PC-9 (cell line): ENCODE results near the gene GPHN. TPM values are rescaled to one million over a fixed set of nuclear protein-coding genes. Genes with fewer than 3 reads are reported as not detected.

ENCODE experiments used
- BruUV-seq: library from RNA; stranded (reverse); fragments of 400-500 nt; replicated peaks from 2 replicates; lab custom pipeline; 2021; lab: Mats Ljungman, UMichigan
- CTCF ChIA-PET: fragments of 300-600 bp; sonication (Branson Sonifier 250); formaldehyde crosslinking; loops from one replicate; lab custom pipeline; 2022; ENCODE audit warnings: antibody characterized with exemption; lab: Charles Lee
- POLR2A ChIA-PET: fragments of 300-600 bp; sonication (Branson Sonifier 250); formaldehyde crosslinking; loops from one replicate; lab custom pipeline; 2022; ENCODE audit warnings: antibody characterized with exemption; ENCODE audit not compliant: unreplicated experiment; lab: Charles Lee
- DNase-seq, 2 experiments: peaks; one replicate each; pipeline versions ENCODE4 v3.0.0 to v3.0.0-alpha.2; 2015 to 2022; ENCODE audit warnings: mixed read lengths in 1 of 2
- H2AFZ ChIP-seq: fragments of 200-600 bp; sonication (generic); 2 replicates; pipeline ENCODE4 v1.8.1; 2017; ENCODE audit warnings: antibody characterized with exemption
- H3F3A ChIP-seq: fragments of 200-600 bp; sonication (generic); 2 replicates; pipeline ENCODE4 v1.8.1; 2017; ENCODE audit warnings: antibody characterized with exemption, mild to moderate bottlenecking, low read depth; ENCODE audit not compliant: insufficient read depth
- H3K27ac ChIP-seq: fragments of 200-600 bp; sonication (generic); 2 replicates; pipeline ENCODE4 v1.6.1; 2016; ENCODE audit warnings: mixed run types
- H3K27me3 ChIP-seq: fragments of 200-600 bp; sonication (generic); 2 replicates; pipeline ENCODE4 v1.6.1; 2016; ENCODE audit warnings: low read depth, mixed run types; ENCODE audit not compliant: insufficient read depth
- H3K36me3 ChIP-seq: fragments of 200-600 bp; sonication (generic); 2 replicates; pipeline ENCODE4 v1.6.1; 2016; ENCODE audit warnings: low read depth, mixed run types
- H3K4me1 ChIP-seq: fragments of 200-600 bp; sonication (generic); replicated peaks from 2 replicates; pipeline ENCODE4 v1.6.1; 2016; ENCODE audit warnings: mixed run types; ENCODE audit not compliant: insufficient read depth
- H3K4me2 ChIP-seq: fragments of 200-600 bp; sonication (generic); 2 replicates; pipeline ENCODE4 v1.6.1; 2017; ENCODE audit warnings: mixed run types
- H3K4me3 ChIP-seq: fragments of 200-600 bp; sonication (generic); 2 replicates; pipeline ENCODE4 v1.6.1; 2016; ENCODE audit warnings: mixed run types
- H3K79me2 ChIP-seq: fragments of 200-600 bp; sonication (generic); 2 replicates; pipeline ENCODE4 v1.6.1; 2017; ENCODE audit warnings: low read depth, mixed run types
- H3K9me2 ChIP-seq: fragments of 200-600 bp; sonication (generic); 2 replicates; pipeline ENCODE4 v1.8.1; 2017; ENCODE audit warnings: mild to moderate bottlenecking; ENCODE audit not compliant: insufficient read depth
- H3K9me3 ChIP-seq: fragments of 200-600 bp; sonication (generic); 2 replicates; pipeline ENCODE4 v1.8.1; 2016; ENCODE audit warnings: low read depth; ENCODE audit not compliant: insufficient read depth
- H4K20me1 ChIP-seq: fragments of 200-600 bp; sonication (generic); 2 replicates; pipeline ENCODE4 v1.8.1; 2017; ENCODE audit not compliant: insufficient read depth
- EZH2 ChIP-seq: fragments of 200-600 bp; sonication (generic); IDR thresholded peaks from 2 replicates; pipeline ENCODE4 v1.8.0; 2017; ENCODE audit warnings: antibody characterized with exemption, low read depth
- intact Hi-C: fragments of 100-400 bp; cut with micrococcal nuclease; formaldehyde crosslinking; loops from one replicate; pipeline ENCODE4 v1.10.0; 2022; ENCODE audit not compliant: unreplicated experiment
- total RNA-seq: library from RNA; stranded (reverse); gene quantifications from 2 replicates; pipeline ENCODE4 v1.2.3, GENCODE V29; 2021
- TF ChIP-seq, protein P1 (sequence below): fragments of 200-600 bp; sonication (generic); conservative IDR thresholded peaks from 2 replicates; pipeline ENCODE4 v1.6.1; 2017; ENCODE audit warnings: mixed run types, antibody characterized with exemption, mild to moderate bottlenecking, moderate library complexity

GPHN gene
- total RNA-seq, 1 experiment from 2014 or later: 18.3 TPM

DNA sequence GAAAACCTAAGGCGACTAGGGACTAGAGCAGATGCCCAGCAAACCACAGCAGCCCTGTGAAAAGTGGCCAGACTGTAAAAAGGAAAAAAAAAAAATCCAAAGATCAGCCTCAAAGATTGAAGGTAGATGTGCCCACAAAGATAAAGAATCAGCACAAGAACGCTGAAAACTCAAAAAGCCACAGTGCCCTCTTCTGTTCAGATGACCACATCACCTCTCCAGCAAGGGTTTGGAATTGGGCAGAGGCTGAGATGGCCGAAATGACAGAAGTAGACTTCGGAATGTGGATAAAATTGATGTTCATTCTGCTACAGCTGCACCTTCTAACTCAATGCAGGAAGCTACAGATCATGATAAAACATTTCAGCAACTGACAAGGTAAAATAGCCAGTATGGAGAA is 154.4 kb downstream of the GPHN start:
- TF ChIP-seq, protein P1, sequence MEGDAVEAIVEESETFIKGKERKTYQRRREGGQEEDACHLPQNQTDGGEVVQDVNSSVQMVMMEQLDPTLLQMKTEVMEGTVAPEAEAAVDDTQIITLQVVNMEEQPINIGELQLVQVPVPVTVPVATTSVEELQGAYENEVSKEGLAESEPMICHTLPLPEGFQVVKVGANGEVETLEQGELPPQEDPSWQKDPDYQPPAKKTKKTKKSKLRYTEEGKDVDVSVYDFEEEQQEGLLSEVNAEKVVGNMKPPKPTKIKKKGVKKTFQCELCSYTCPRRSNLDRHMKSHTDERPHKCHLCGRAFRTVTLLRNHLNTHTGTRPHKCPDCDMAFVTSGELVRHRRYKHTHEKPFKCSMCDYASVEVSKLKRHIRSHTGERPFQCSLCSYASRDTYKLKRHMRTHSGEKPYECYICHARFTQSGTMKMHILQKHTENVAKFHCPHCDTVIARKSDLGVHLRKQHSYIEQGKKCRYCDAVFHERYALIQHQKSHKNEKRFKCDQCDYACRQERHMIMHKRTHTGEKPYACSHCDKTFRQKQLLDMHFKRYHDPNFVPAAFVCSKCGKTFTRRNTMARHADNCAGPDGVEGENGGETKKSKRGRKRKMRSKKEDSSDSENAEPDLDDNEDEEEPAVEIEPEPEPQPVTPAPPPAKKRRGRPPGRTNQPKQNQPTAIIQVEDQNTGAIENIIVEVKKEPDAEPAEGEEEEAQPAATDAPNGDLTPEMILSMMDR: peak; percentile 50
- TF ChIP-seq EZH2: no peak
- H3K79me2 ChIP-seq: no peaks in the 10 kb centered on the region
- H2AFZ ChIP-seq: no peak overlapping the region
- intact Hi-C loops: no loop called here
- H3K27ac ChIP-seq: no peak overlapping the region
- no peaks in the 10 kb centered on the region for H3K9me2 ChIP-seq
- POLR2A ChIA-PET: no interaction called here
- no TSS peak for BruUV-seq
- no peaks in the 10 kb centered on the region for H3F3A ChIP-seq
- no peak overlapping the region for H3K4me3 ChIP-seq
- H4K20me1 ChIP-seq: no peaks in the 10 kb centered on the region
- peaks cover 5% of the 10 kb centered on the region; the same call in 1 of the 2 replicates for H3K9me3 ChIP-seq
- no peaks in the 10 kb centered on the region for H3K36me3 ChIP-seq
- DNase-seq: peak in 1 of 2 experiments; percentile 6
- H3K4me1 ChIP-seq: no peaks in the 10 kb centered on the region
- H3K4me2 ChIP-seq: no peak overlapping the region
- no peaks in the 10 kb centered on the region for H3K27me3 ChIP-seq
- CTCF ChIA-PET: no interaction called here

DNA sequence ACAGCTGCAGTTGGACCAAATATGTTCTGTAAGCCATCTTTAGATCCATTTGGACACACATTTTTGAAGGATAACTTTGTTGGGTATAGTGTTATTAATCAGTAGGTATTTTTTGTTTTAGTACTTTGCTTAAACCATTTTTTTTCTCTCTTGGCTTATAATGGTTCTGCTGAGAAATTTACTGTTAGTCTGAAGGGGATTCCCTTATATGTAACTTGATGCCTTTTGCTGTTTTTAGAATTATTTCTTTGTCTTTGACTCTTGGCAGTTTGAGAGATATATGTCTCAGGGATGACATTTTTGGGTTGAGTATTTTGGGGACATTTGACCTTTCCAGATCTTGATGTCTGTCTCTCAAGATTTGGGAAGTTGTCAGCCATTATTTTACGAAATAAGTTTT is 169.8 kb downstream of the GPHN start:
- no peak for DNase-seq
- no peaks in the 10 kb centered on the region for H3K27me3 ChIP-seq
- no peaks in the 10 kb centered on the region for H3F3A ChIP-seq
- no peaks in the 10 kb centered on the region for H3K4me1 ChIP-seq
- BruUV-seq: no TSS peak
- no peak overlapping the region for H3K4me2 ChIP-seq
- ChIA-PET POLR2A (no interaction called here), CTCF (no interaction called here)
- no peaks in the 10 kb centered on the region for H3K9me2 ChIP-seq
- no peak for TF ChIP-seq EZH2
- TF ChIP-seq, protein P1: no peak
- no peak overlapping the region for H3K27ac ChIP-seq
- H3K4me3 ChIP-seq: no peak overlapping the region
- intact Hi-C loops: no loop called here
- H3K36me3 ChIP-seq: no peaks in the 10 kb centered on the region
- no peaks in the 10 kb centered on the region for H4K20me1 ChIP-seq
- H3K9me3 ChIP-seq: 0 out of 2 replicates have a peak, but pooled peaks cover 4% of the 10 kb centered on the region
- peaks cover 5% of the 10 kb centered on the region; the same call in 1 of the 2 replicates for H3K79me2 ChIP-seq
- no peak overlapping the region for H2AFZ ChIP-seq

DNA sequence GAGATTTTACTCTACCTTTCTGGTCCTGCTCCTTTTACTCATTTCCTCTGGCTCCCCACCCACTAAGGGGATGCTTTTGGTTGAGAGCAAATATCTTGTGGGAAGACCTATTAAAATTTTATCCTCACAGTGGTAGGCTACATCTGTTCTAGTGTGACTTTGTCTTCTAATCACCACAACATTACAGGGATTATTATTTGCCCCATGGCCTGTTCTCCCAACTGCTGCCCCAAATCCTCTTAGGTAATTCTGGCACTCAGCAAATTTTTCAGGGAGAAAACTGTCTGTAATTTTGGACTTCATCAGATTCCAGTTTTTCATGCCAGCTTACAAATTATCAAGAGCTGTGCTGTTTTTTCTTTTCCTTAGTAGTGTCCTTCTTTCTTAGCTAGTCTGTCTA is 172.3 kb downstream of the GPHN start:
- H3K36me3 ChIP-seq: no peaks in the 10 kb centered on the region
- no peaks in the 10 kb centered on the region for H3K9me2 ChIP-seq
- H3K79me2 ChIP-seq: peaks cover 5% of the 10 kb centered on the region; the same call in 1 of the 2 replicates
- H3K27ac ChIP-seq: no peak overlapping the region
- CTCF ChIA-PET: no interaction called here
- no peak overlapping the region for H3K4me3 ChIP-seq
- no peaks in the 10 kb centered on the region for H3K4me1 ChIP-seq
- H4K20me1 ChIP-seq: no peaks in the 10 kb centered on the region
- no peak overlapping the region for H2AFZ ChIP-seq
- DNase-seq: no peak
- TF ChIP-seq, protein P1: no peak
- no peak for TF ChIP-seq EZH2
- intact Hi-C loops: no loop called here
- BruUV-seq: no TSS peak
- H3K4me2 ChIP-seq: no peak overlapping the region
- POLR2A ChIA-PET: no interaction called here
- H3K9me3 ChIP-seq: 0 out of 2 replicates have a peak, but pooled peaks cover 4% of the 10 kb centered on the region
- no peaks in the 10 kb centered on the region for H3K27me3 ChIP-seq
- H3F3A ChIP-seq: no peaks in the 10 kb centered on the region
